AG04450 (cell line): ENCODE results near the gene MAGI3. TPM values are rescaled to one million over a fixed set of nuclear protein-coding genes. Genes with fewer than 3 reads are reported as not detected.

ENCODE experiments used
- CTCF ChIA-PET: fragments of 300-600, 350-600 bp; formaldehyde crosslinking; extraction: SDS; loops from one replicate; lab custom pipeline; 2022; ENCODE audit warnings: antibody characterized with exemption, inconsistent platforms; lab: Charles Lee
- POLR2A ChIA-PET: fragments of 350-600 bp; formaldehyde crosslinking; extraction: SDS; loops from one replicate; lab custom pipeline; 2021; ENCODE audit warnings: antibody characterized with exemption, inconsistent platforms; lab: Yijun Ruan, JAX
- DNase-seq: peaks from one replicate; pipeline ENCODE4 v3.0.0-alpha.2; 2011; ENCODE audit warnings: low read depth, low spot score
- H3K27ac ChIP-seq: one replicate; pipeline ENCODE4 v1.5.1; 2012; ENCODE audit warnings: low read depth, low read length, control low read depth
- H3K27me3 ChIP-seq: one replicate; pipeline ENCODE4 v1.6.0; 2012; ENCODE audit warnings: low read length; ENCODE audit not compliant: control insufficient read depth, insufficient read depth
- H3K4me3 ChIP-seq: 2 replicates; pipeline ENCODE4 v1.5.1; 2011; ENCODE audit warnings: mild to moderate bottlenecking, low read depth, low read length, control low read depth
- H3K9me3 ChIP-seq: 2 replicates; pipeline ENCODE4 v1.5.1; 2012; ENCODE audit warnings: low read length; ENCODE audit not compliant: control insufficient read depth, insufficient read depth
- CTCF ChIP-seq: IDR thresholded peaks from 2 replicates; pipeline ENCODE4 v1.5.1; 2011; ENCODE audit warnings: low read depth, low read length, control low read depth, inconsistent platforms
- polyA minus RNA-seq: library from RNA; depleted of rRNA, polyadenylated mRNA; stranded (reverse); fragments of >200 nt; gene quantifications from 2 replicates; pipeline ENCODE4 v1.2.3, GENCODE V29; 2011; rRNA and poly(A)+ RNA removed
- polyA plus RNA-seq: library from polyadenylated mRNA; depleted of rRNA; stranded (reverse); fragments of >200 nt; gene quantifications from 2 replicates; pipeline ENCODE4 v1.2.3, GENCODE V29; 2011; rRNA removed

Gene MAGI3
- 4.8 and 5.8 TPM in 2 replicates for polyA plus RNA-seq
- polyA minus RNA-seq: 10.8 and 13.7 TPM in 2 replicates

GRCh38 chr1:113389953-113390834 lies at the start of gene MAGI3:
Gene MAGI3, plus strand, starts transcription at chr1:113390515. Its CDS starts 519 bp downstream, at chr1:113391034.
- DNase-seq: peak; percentile 96
- H3K27ac ChIP-seq: peak within 1 kb of the TSS; percentile 69
- H3K9me3 ChIP-seq: no peaks in the 10 kb centered on the region; the same call in 1 of the 2 replicates
- no peak for TF ChIP-seq CTCF
- H3K27me3 ChIP-seq: no peaks in the 10 kb centered on the region
- CTCF ChIA-PET: interaction anchor here (0.6 to 2.2 kb wide), 3 partner anchors 53 to 590 kb away, joined by 3 to 9 read pairs (median 3); partner anchors contain the start of gene LRIG2
- peak within 1 kb of the TSS; percentile 86 for H3K4me3 ChIP-seq
- POLR2A ChIA-PET: interaction anchor here (0.6 to 1.1 kb wide), 4 partner anchors 10 to 318 kb away, joined by 3 to 4 read pairs (median 3); partner anchors contain the start of gene LRIG2

GRCh38 chr1:113353580-113353979 lies 36.7 kb upstream of the MAGI3 start:
- CTCF ChIA-PET: no interaction called here
- H3K9me3 ChIP-seq: no peaks in the 10 kb centered on the region
- no peaks in the 10 kb centered on the region for H3K27me3 ChIP-seq
- H3K27ac ChIP-seq: no peak overlapping the region
- POLR2A ChIA-PET: interaction anchor here (0.6 kb wide), 1 partner anchor 406 kb away, joined by 4 read pairs; no protein-coding TSS in a partner anchor
- TF ChIP-seq CTCF: no peak
- DNase-seq: no peak
- H3K4me3 ChIP-seq: no peak overlapping the region

GRCh38 chr1:113363935-113364334 lies 26.4 kb upstream of the MAGI3 start:
- Histone ChIP-seq H3K9me3 (no peaks in the 10 kb centered on the region), H3K27me3 (peaks cover 4% of the 10 kb centered on the region), H3K4me3 (no peak overlapping the region), H3K27ac (no peak overlapping the region)
- ChIA-PET CTCF (interaction anchor here (0.6 kb wide), 1 partner anchor 292 kb away, joined by 3 read pairs; no protein-coding TSS in a partner anchor), POLR2A (no interaction called here)
- no peak for DNase-seq
- no peak for TF ChIP-seq CTCF

- ChIA-PET CTCF (no interaction called here), POLR2A (no interaction called here)
- Histone ChIP-seq H3K9me3 (no peaks in the 10 kb centered on the region), H3K27me3 (peaks cover 4% of the 10 kb centered on the region), H3K4me3 (no peak overlapping the region), H3K27ac (no peak overlapping the region)
- DNase-seq: no peak
- no peak for TF ChIP-seq CTCF
Measured at GRCh38 chr1:113369040-113369439, 21.3 kb upstream of the MAGI3 start.

GRCh38 chr1:113369699-113370098 lies 20.6 kb upstream of the MAGI3 start:
- Histone ChIP-seq H3K27me3 (peaks cover 4% of the 10 kb centered on the region), H3K27ac (no peak overlapping the region), H3K9me3 (no peaks in the 10 kb centered on the region), H3K4me3 (no peak overlapping the region)
- no peak for DNase-seq
- POLR2A ChIA-PET: no interaction called here
- CTCF ChIA-PET: no interaction called here
- no peak for TF ChIP-seq CTCF
